Glutamatergic neuron (in vitro differentiated cells): ENCODE results near the gene CFAP221. TPM values are rescaled to one million over a fixed set of nuclear protein-coding genes. Genes with fewer than 3 reads are reported as not detected.

Experiments used
- DNase-seq: peaks from one replicate; pipeline ENCODE4 v3.0.0; 2022
- H3K27ac Mint-ChIP-seq: one replicate; pipeline ENCODE4 v1.8.0; 2020; ENCODE audit warnings: mild to moderate bottlenecking, mixed read lengths, inconsistent platforms; ENCODE audit not compliant: unreplicated experiment
- H3K27me3 Mint-ChIP-seq: one replicate; pipeline ENCODE4 v1.8.0; 2020; ENCODE audit warnings: mild to moderate bottlenecking, moderate library complexity, mixed read lengths, inconsistent platforms; ENCODE audit not compliant: unreplicated experiment
- H3K36me3 Mint-ChIP-seq: one replicate; pipeline ENCODE4 v1.8.0; 2020; ENCODE audit warnings: mild to moderate bottlenecking, mixed read lengths, inconsistent platforms; ENCODE audit not compliant: unreplicated experiment
- H3K4me1 Mint-ChIP-seq: one replicate; pipeline ENCODE4 v1.8.0; 2020; ENCODE audit warnings: mild to moderate bottlenecking, low read depth, mixed read lengths, inconsistent platforms; ENCODE audit not compliant: unreplicated experiment
- H3K4me3 Mint-ChIP-seq: one replicate; pipeline ENCODE4 v1.8.0; 2020; ENCODE audit warnings: mild to moderate bottlenecking, mixed read lengths, inconsistent platforms; ENCODE audit not compliant: unreplicated experiment
- H3K9me3 Mint-ChIP-seq: one replicate; pipeline ENCODE4 v1.8.0; 2020; ENCODE audit warnings: mild to moderate bottlenecking, moderate library complexity, mixed read lengths, inconsistent platforms; ENCODE audit not compliant: unreplicated experiment
- total RNA-seq: library from RNA; stranded (reverse); fragmentation: NEBNext Ultra II Directional; extraction: Animal tissue kit (Norgen Biotek cat#: 25700); gene quantifications from one replicate; pipeline ENCODE4 v1.2.1, GENCODE V29; 2021; ENCODE audit not compliant: unreplicated experiment
- TF ChIP-seq, protein P1 (sequence below): fragments of 200-600 bp; sonication (generic); IDR thresholded peaks from one replicate; pipeline ENCODE4 v1.5.0; 2021; ENCODE audit not compliant: partially characterized antibody, unreplicated experiment

The CFAP221 gene
- total RNA-seq, 1 donor from 2014 or later, result 0.34 TPM

DNA sequence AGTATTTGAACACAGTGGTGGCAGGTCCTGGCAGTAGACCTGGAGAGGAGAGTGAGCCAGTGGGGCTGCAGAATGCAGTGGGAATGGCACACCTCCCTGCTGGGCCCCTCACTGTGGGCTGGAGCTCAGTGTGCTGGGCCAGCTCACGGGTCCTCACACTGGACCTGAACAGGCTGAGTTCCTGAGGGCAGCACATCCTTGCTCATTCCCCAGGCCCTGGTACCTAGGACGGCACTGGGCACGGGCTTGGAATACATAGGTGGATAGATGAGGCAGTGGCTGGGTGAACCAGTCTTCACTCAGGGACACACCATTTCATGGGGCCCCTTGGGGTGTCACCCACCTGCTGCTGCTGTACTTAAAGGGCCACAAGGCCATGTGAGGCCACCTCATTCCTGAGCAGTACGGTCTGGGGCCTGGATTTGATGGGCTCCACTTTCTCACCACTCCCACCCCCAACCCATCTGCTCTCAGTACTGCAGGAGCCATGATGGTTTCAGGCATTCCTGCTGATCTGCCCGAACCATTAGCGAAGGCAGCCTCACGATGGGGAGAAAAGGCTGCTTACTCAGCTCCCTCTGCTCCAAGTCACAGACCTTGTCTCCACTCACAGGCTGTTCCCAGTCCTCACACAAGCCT is 138.9 kb downstream of the CFAP221 start:
- peaks cover 16% of the 10 kb centered on the region for H3K4me1 Mint-ChIP-seq
- peaks cover 9% of the 10 kb centered on the region for H3K9me3 Mint-ChIP-seq
- H3K36me3 Mint-ChIP-seq, result peaks cover 5% of the 10 kb centered on the region
- H3K4me3 Mint-ChIP-seq, result peak overlapping the region; percentile 58
- TF ChIP-seq, protein P1, sequence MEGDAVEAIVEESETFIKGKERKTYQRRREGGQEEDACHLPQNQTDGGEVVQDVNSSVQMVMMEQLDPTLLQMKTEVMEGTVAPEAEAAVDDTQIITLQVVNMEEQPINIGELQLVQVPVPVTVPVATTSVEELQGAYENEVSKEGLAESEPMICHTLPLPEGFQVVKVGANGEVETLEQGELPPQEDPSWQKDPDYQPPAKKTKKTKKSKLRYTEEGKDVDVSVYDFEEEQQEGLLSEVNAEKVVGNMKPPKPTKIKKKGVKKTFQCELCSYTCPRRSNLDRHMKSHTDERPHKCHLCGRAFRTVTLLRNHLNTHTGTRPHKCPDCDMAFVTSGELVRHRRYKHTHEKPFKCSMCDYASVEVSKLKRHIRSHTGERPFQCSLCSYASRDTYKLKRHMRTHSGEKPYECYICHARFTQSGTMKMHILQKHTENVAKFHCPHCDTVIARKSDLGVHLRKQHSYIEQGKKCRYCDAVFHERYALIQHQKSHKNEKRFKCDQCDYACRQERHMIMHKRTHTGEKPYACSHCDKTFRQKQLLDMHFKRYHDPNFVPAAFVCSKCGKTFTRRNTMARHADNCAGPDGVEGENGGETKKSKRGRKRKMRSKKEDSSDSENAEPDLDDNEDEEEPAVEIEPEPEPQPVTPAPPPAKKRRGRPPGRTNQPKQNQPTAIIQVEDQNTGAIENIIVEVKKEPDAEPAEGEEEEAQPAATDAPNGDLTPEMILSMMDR, result no peak
- H3K27ac Mint-ChIP-seq, result peak overlapping the region; percentile 82
- DNase-seq, result no peak
- H3K27me3 Mint-ChIP-seq, result peaks cover 12% of the 10 kb centered on the region

DNA sequence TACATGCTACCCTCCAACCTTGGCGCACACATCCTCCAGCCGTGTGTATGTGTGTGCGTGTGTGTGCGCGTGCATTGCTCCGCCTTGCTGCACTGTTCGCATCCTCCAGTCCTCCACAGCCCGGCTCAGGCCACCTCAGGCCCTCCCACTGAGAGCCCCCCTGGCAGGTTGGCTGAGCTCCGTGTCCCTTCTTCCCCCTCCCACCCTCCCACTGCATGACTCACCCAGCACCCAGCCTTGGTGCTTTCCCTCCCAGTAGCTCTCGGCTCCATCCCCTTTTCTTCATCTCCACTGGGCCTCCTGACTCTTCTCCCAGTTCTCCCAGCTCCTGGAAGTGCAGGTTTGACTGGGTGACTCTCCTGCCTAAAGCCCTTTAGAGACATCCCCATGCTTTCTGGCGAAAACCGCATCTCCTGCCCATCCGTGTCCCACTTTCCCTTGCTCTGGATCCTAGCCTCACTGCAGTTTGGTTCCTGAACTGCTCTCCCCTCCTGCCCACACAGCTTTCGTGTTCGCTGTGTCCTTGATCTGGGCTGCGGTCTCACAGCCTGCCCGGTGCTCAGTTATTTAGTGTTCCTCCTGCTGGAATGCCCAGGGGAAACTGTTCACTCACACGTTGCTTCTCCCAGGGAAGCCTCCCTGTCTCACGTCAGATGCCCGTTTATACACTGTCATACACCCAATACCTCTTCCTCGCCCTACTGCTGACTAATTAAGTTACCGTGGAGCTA is 139.6 kb downstream of the CFAP221 start:
- Mint-ChIP-seq H3K4me3 (peak overlapping the region; percentile 65), H3K27me3 (peaks cover 12% of the 10 kb centered on the region), H3K4me1 (peaks cover 16% of the 10 kb centered on the region), H3K9me3 (peaks cover 7% of the 10 kb centered on the region), H3K27ac (peak overlapping the region; percentile 82), H3K36me3 (peaks cover 5% of the 10 kb centered on the region)
- DNase-seq, result peak; percentile 33
- TF ChIP-seq, protein P1, result no peak

DNA sequence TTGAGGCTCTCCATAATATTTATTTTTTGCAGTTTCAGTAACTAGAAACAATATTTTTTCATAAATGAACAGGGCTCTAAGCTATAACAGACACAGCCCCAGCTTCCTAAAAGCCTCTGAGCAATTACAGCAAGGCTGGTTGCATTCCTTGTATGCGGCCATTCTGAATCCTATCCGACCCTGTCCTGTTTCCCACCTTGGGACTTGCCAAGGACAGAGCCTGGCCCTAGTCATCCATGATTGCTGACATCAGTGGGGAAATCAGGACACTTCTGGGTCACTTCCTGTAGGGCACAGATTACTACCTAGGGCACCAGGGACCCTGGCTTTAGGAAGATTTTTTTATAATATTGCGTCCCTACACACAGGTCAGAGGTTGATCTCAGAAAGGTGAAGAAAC is 140.3 kb downstream of the CFAP221 start:
- H3K4me3 Mint-ChIP-seq, result no peak overlapping the region
- H3K36me3 Mint-ChIP-seq, result peaks cover 5% of the 10 kb centered on the region
- peaks cover 5% of the 10 kb centered on the region for H3K9me3 Mint-ChIP-seq
- H3K27me3 Mint-ChIP-seq, result peaks cover 12% of the 10 kb centered on the region
- peak overlapping the region; percentile 82 for H3K27ac Mint-ChIP-seq
- DNase-seq, result no peak
- H3K4me1 Mint-ChIP-seq, result peaks cover 19% of the 10 kb centered on the region
- TF ChIP-seq, protein P1, result no peak

DNA sequence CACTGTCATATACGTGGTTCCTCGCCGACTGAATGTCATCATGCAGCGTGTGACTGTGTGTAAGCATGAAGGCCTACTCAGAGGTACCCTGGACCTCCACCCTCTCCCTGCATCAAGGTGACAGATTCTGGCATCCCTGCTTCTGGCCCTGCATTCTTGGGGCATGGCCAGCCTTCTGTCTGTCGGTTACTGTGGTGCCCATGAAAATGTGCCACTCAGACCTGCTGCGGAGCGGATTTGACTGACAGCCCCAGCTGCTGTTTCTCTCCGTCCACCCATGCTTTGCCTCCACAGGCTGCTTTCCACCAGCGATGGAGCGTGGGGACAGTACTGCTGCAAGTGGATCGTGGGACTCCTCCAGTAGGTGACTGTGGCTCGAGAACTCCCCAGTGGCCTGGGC is 144.4 kb downstream of the CFAP221 start:
- TF ChIP-seq, protein P1, result no peak

DNA sequence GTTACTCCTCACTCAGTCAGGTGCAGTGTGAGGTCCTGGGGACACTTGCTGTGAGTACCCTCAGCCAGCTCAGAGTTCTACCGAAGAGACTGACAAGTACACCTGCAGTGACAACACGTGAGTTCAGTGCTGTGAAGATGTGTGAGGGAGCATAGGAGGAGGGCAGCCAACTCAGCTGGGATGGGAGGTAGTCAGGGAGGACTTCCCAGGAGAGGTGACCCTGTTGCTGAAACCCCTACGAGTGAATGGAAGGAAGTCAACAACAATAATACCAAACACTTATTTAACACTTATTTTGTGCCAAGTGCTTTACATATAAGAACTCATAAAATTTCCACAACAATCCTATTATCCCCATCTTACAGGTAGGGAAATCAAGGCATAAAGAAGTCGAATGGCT is 145.0 kb downstream of the CFAP221 start:
- no peak overlapping the region for H3K4me3 Mint-ChIP-seq
- peaks cover 12% of the 10 kb centered on the region for H3K9me3 Mint-ChIP-seq

More for the DNA sequence above, 144.4 kb downstream of the CFAP221 start:
- peaks cover 6% of the 10 kb centered on the region for H3K9me3 Mint-ChIP-seq
- DNase-seq, result no peak
- H3K27ac Mint-ChIP-seq, result no peak overlapping the region
- no peak overlapping the region for H3K4me3 Mint-ChIP-seq
- peaks cover 11% of the 10 kb centered on the region for H3K27me3 Mint-ChIP-seq
- H3K4me1 Mint-ChIP-seq, result peaks cover 19% of the 10 kb centered on the region
- peaks cover 10% of the 10 kb centered on the region for H3K36me3 Mint-ChIP-seq

More for the DNA sequence above, 145.0 kb downstream of the CFAP221 start:
- Mint-ChIP-seq H3K27ac (no peak overlapping the region), H3K27me3 (peaks cover 8% of the 10 kb centered on the region), H3K4me1 (peaks cover 18% of the 10 kb centered on the region), H3K36me3 (peaks cover 10% of the 10 kb centered on the region)
- TF ChIP-seq, protein P1, result no peak
- no peak for DNase-seq
